SU-DHL-6 (cell line): ENCODE measurements around the gene L1TD1.

Source experiments
- H2AFZ ChIP-seq: fragments of 200-600 bp; sonication (generic); 2 replicates; pipeline ENCODE4 v1.6.1; 2014; ENCODE audit warnings: low read depth, mild to moderate bottlenecking, moderate library complexity, mixed read lengths, antibody characterized with exemption, low read length; ENCODE audit not compliant: severe bottlenecking
- H3F3A ChIP-seq: fragments of 200-600 bp; shearing (Covaris generic); 2 replicates; pipeline ENCODE4 v1.6.0; 2016; ENCODE audit warnings: antibody characterized with exemption, mild to moderate bottlenecking; ENCODE audit not compliant: insufficient read depth
- H3K27ac ChIP-seq: fragments of 200-600 bp; sonication (generic); 2 replicates; pipeline ENCODE4 v1.5.1; 2016; ENCODE audit warnings: low read depth, mild to moderate bottlenecking, low read length, moderate library complexity, mixed read lengths
- H3K27me3 ChIP-seq: fragments of 200-600 bp; sonication (generic), shearing (Covaris generic); 2 replicates; pipeline ENCODE4 v1.6.0; 2014; ENCODE audit warnings: mild to moderate bottlenecking, low read length
- H3K36me3 ChIP-seq: fragments of 200-600 bp; sonication (generic); 2 replicates; pipeline ENCODE4 v1.6.1; 2014; ENCODE audit warnings: mild to moderate bottlenecking, low read length, mixed read lengths
- H3K4me2 ChIP-seq: fragments of 300-600, 200-600 bp; shearing (Covaris generic), sonication (generic); 2 replicates; pipeline ENCODE4 v1.6.0; 2014; ENCODE audit warnings: low read length, low read depth, mild to moderate bottlenecking; ENCODE audit not compliant: poor library complexity, severe bottlenecking
- H3K4me3 ChIP-seq: fragments of 200-600 bp; sonication (generic); 2 replicates; pipeline ENCODE4 v1.5.1; 2014; ENCODE audit warnings: antibody characterized with exemption, low read length, mild to moderate bottlenecking, mixed read lengths; ENCODE audit not compliant: insufficient read depth, poor library complexity, severe bottlenecking
- H3K79me2 ChIP-seq: fragments of 200-600 bp; sonication (generic); 2 replicates; pipeline ENCODE4 v1.6.1; 2014; ENCODE audit warnings: mild to moderate bottlenecking, low read length, moderate library complexity; ENCODE audit not compliant: insufficient read depth
- H3K9ac ChIP-seq: fragments of 200-600 bp; sonication (generic); 2 replicates; pipeline ENCODE4 v1.7.0; 2014; ENCODE audit warnings: mild to moderate bottlenecking, low read length
- H3K9me2 ChIP-seq: fragments of 200-600 bp; sonication (generic); replicated peaks from 2 replicates; pipeline ENCODE4 v1.6.1; 2014; ENCODE audit warnings: low read length; ENCODE audit not compliant: insufficient read depth
- H3K9me3 ChIP-seq: fragments of 200-600 bp; sonication (generic); 2 replicates; pipeline ENCODE4 v1.6.1; 2014; ENCODE audit warnings: low read length, mixed read lengths; ENCODE audit not compliant: insufficient read depth
- H4K20me1 ChIP-seq: fragments of 200-600 bp; sonication (generic); 2 replicates; pipeline ENCODE4 v1.6.1; 2014; ENCODE audit warnings: low read depth, mild to moderate bottlenecking, antibody characterized with exemption, low read length, moderate library complexity, mixed read lengths
- EZH2phosphoT487 ChIP-seq: fragments of 200-600 bp; sonication (generic), shearing (Covaris generic); conservative IDR thresholded peaks from 2 replicates; pipeline ENCODE4 v1.6.1; 2018; ENCODE audit warnings: mild to moderate bottlenecking, antibody characterized with exemption, low read length, moderate library complexity, mixed read lengths
- TF ChIP-seq, protein P1 (sequence below): fragments of 200-600 bp; sonication (generic); IDR thresholded peaks from one replicate; pipeline ENCODE4 v1.5.1; 2017; ENCODE audit warnings: antibody characterized with exemption, mild to moderate bottlenecking, low read length, moderate library complexity; ENCODE audit not compliant: insufficient read depth, poor library complexity, severe bottlenecking

The L1TD1 gene

GRCh38 chr1:62198069-62198780 lies 3.6 kb downstream of the L1TD1 start:
- H3F3A ChIP-seq = no peaks in the 10 kb centered on the region
- TF ChIP-seq, protein P1, sequence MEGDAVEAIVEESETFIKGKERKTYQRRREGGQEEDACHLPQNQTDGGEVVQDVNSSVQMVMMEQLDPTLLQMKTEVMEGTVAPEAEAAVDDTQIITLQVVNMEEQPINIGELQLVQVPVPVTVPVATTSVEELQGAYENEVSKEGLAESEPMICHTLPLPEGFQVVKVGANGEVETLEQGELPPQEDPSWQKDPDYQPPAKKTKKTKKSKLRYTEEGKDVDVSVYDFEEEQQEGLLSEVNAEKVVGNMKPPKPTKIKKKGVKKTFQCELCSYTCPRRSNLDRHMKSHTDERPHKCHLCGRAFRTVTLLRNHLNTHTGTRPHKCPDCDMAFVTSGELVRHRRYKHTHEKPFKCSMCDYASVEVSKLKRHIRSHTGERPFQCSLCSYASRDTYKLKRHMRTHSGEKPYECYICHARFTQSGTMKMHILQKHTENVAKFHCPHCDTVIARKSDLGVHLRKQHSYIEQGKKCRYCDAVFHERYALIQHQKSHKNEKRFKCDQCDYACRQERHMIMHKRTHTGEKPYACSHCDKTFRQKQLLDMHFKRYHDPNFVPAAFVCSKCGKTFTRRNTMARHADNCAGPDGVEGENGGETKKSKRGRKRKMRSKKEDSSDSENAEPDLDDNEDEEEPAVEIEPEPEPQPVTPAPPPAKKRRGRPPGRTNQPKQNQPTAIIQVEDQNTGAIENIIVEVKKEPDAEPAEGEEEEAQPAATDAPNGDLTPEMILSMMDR = no peak
- TF ChIP-seq EZH2phosphoT487 = no peak
- H3K27ac ChIP-seq = no peak overlapping the region
- H3K4me2 ChIP-seq = no peak overlapping the region
- H3K4me3 ChIP-seq = no peak overlapping the region
- H3K27me3 ChIP-seq = no peaks in the 10 kb centered on the region
- no peaks in the 10 kb centered on the region for H3K36me3 ChIP-seq
- H3K79me2 ChIP-seq = no peaks in the 10 kb centered on the region
- H4K20me1 ChIP-seq = no peaks in the 10 kb centered on the region
- no peak overlapping the region for H2AFZ ChIP-seq
- no peaks in the 10 kb centered on the region for H3K9me2 ChIP-seq
- no peaks in the 10 kb centered on the region for H3K9me3 ChIP-seq
- no peak overlapping the region for H3K9ac ChIP-seq

- Histone ChIP-seq H3K4me2 (no peak overlapping the region), H3K27ac (no peak overlapping the region), H4K20me1 (no peaks in the 10 kb centered on the region), H2AFZ (no peak overlapping the region), H3K9me2 (no peaks in the 10 kb centered on the region), H3K79me2 (no peaks in the 10 kb centered on the region), H3K9ac (no peak overlapping the region), H3K4me3 (no peak overlapping the region), H3F3A (no peaks in the 10 kb centered on the region), H3K27me3 (no peaks in the 10 kb centered on the region), H3K9me3 (no peaks in the 10 kb centered on the region), H3K36me3 (no peaks in the 10 kb centered on the region)
- TF ChIP-seq, protein P1 = no peak
- no peak for TF ChIP-seq EZH2phosphoT487
Measured at GRCh38 chr1:62198781-62199125, 4.1 kb downstream of the L1TD1 start.

GRCh38 chr1:62207187-62207586 lies 12.5 kb downstream of the L1TD1 start:
- Histone ChIP-seq H3K36me3 (no peaks in the 10 kb centered on the region), H3K27me3 (no peaks in the 10 kb centered on the region), H3F3A (no peaks in the 10 kb centered on the region), H3K4me3 (no peak overlapping the region), H3K4me2 (no peak overlapping the region), H3K79me2 (no peaks in the 10 kb centered on the region), H4K20me1 (no peaks in the 10 kb centered on the region), H3K9me2 (no peaks in the 10 kb centered on the region), H3K9ac (no peak overlapping the region), H3K27ac (no peak overlapping the region), H3K9me3 (peaks cover 7% of the 10 kb centered on the region; the same call in 1 of the 2 replicates), H2AFZ (no peak overlapping the region)
- TF ChIP-seq, protein P1 = no peak
